Right atrium auricular region (tissue), 2 donors: ENCODE results near the gene SLC25A13. TPM values are rescaled to one million over a fixed set of nuclear protein-coding genes. Genes with fewer than 3 reads are reported as not detected.

Source experiments
- DNase-seq: peaks from one replicate; pipeline ENCODE4 v3.0.0-alpha.2; 2019; ENCODE audit warnings: low spot score
- H3K27ac ChIP-seq, 2 donors: fragments of 200-600 bp; sonication (generic); 1 replicate in 1 of 2; 2 replicates in 1 of 2; pipeline ENCODE4 v1.5.1; 2016 to 2019
- H3K27me3 ChIP-seq, 2 donors: fragments of 200-600 bp; sonication (generic); one replicate each; pipeline versions ENCODE4 v1.5.1 to v1.6.0; 2017 to 2019
- H3K36me3 ChIP-seq: fragments of 200-600 bp; sonication (generic); one replicate; pipeline ENCODE4 v1.5.1; 2016
- H3K4me1 ChIP-seq, 2 donors: fragments of 200-600 bp; sonication (generic); one replicate each; pipeline versions ENCODE4 v1.5.1 to v1.6.0; 2017 to 2019
- H3K4me3 ChIP-seq, 2 donors: fragments of 200-600 bp; sonication (generic); 1 replicate in 1 of 2; 2 replicates in 1 of 2; pipeline ENCODE4 v1.5.1; 2017 to 2019; ENCODE audit warnings: mild to moderate bottlenecking in 1 of 2, moderate library complexity in 1 of 2
- H3K9me3 ChIP-seq, 2 donors: fragments of 200-600 bp; sonication (generic); one replicate each; pipeline ENCODE4 v1.5.1; 2019
- CTCF ChIP-seq, 2 donors: fragments of 200-600 bp; sonication (generic); IDR thresholded peaks; one replicate each; pipeline ENCODE4 v1.5.1; 2019; ENCODE audit warnings: antibody characterized with exemption in 2 of 2
- total RNA-seq, 2 donors: library from RNA; depleted of rRNA; stranded (reverse); fragments of >200 nt; gene quantifications; one replicate each; pipeline ENCODE4 v1.1.0, GENCODE V29; 2016

The SLC25A13 gene
- total RNA-seq, 2 donors from 2014 or later: 8.1 to 11.0 TPM

GRCh38 chr7:96253441-96253840 lies 68.5 kb downstream of the SLC25A13 start:
- TF ChIP-seq CTCF (IDR thresholded peaks at IDR 0.05): no peak
- H3K4me3 ChIP-seq: no peak overlapping the region

GRCh38 chr7:96250776-96251361 lies 71.0 kb downstream of the SLC25A13 start:
- Histone ChIP-seq H3K36me3 (no peaks in the 10 kb centered on the region), H3K4me3 (no peak overlapping the region), H3K27ac (no peak overlapping the region), H3K4me1 (no peaks in the 10 kb centered on the region), H3K27me3 (no peaks in the 10 kb centered on the region), H3K9me3 (peaks cover 0 to 7% of the 10 kb centered on the region in 2 donors)
- TF ChIP-seq CTCF (IDR thresholded peaks at IDR 0.05): no peak
- no peak for DNase-seq

More at GRCh38 chr7:96253441-96253840, 68.5 kb downstream of the SLC25A13 start:
- Histone ChIP-seq H3K9me3 (peaks cover 0 to 18% of the 10 kb centered on the region in 2 donors), H3K27ac (no peak overlapping the region), H3K27me3 (no peaks in the 10 kb centered on the region), H3K4me1 (no peaks in the 10 kb centered on the region), H3K36me3 (no peaks in the 10 kb centered on the region)
- DNase-seq: no peak

GRCh38 chr7:96248405-96248804 lies 73.5 kb downstream of the SLC25A13 start:
- DNase-seq: no peak
- H3K4me1 ChIP-seq: no peaks in the 10 kb centered on the region
- H3K9me3 ChIP-seq: no peaks in the 10 kb centered on the region
- no peaks in the 10 kb centered on the region for H3K27me3 ChIP-seq
- H3K4me3 ChIP-seq: no peak overlapping the region
- no peak overlapping the region for H3K27ac ChIP-seq
- no peak for TF ChIP-seq CTCF (IDR thresholded peaks at IDR 0.05)
- no peaks in the 10 kb centered on the region for H3K36me3 ChIP-seq

GRCh38 chr7:96246919-96247318 lies 75.0 kb downstream of the SLC25A13 start:
- no peak for DNase-seq
- TF ChIP-seq CTCF (IDR thresholded peaks at IDR 0.05): no peak
- H3K4me1 ChIP-seq: no peaks in the 10 kb centered on the region
- H3K27ac ChIP-seq: no peak overlapping the region
- no peaks in the 10 kb centered on the region for H3K27me3 ChIP-seq
- H3K36me3 ChIP-seq: no peaks in the 10 kb centered on the region
- no peak overlapping the region for H3K4me3 ChIP-seq
- H3K9me3 ChIP-seq: no peaks in the 10 kb centered on the region

- Histone ChIP-seq H3K27ac (no peak overlapping the region), H3K27me3 (no peaks in the 10 kb centered on the region), H3K4me1 (no peaks in the 10 kb centered on the region), H3K36me3 (no peaks in the 10 kb centered on the region), H3K9me3 (no peaks in the 10 kb centered on the region), H3K4me3 (no peak overlapping the region)
- no peak for DNase-seq
- no peak for TF ChIP-seq CTCF (IDR thresholded peaks at IDR 0.05)
These were observed 77.0 kb downstream of the SLC25A13 start for GRCh38 chr7:96244992-96245292.
